H9 (cell line): ENCODE results near the gene LRRC73. TPM values are rescaled to one million over a fixed set of nuclear protein-coding genes. Genes with fewer than 3 reads are reported as not detected.

ENCODE experiments used
- DNase-seq: peaks from one replicate; pipeline ENCODE4 v3.0.0-alpha.2; 2017
- H2AFZ ChIP-seq: one replicate; pipeline ENCODE4 v1.6.1; 2013; ENCODE audit warnings: mild to moderate bottlenecking, low read length, control low read depth, moderate library complexity
- H2AK5ac ChIP-seq: 2 replicates; pipeline ENCODE4 v1.6.1; 2013; ENCODE audit warnings: low read length, control low read depth, mixed read lengths; ENCODE audit not compliant: insufficient read length
- H2BK120ac ChIP-seq: one replicate; pipeline ENCODE4 v1.6.1; 2013; ENCODE audit warnings: low read depth, mild to moderate bottlenecking, low read length, control low read depth, inconsistent platforms; ENCODE audit not compliant: poor library complexity, severe bottlenecking
- H2BK12ac ChIP-seq: 2 replicates; pipeline ENCODE4 v1.6.1; 2013; ENCODE audit warnings: low read length, control low read depth, mixed read lengths, low read depth; ENCODE audit not compliant: insufficient read length
- H2BK15ac ChIP-seq: 2 replicates; pipeline ENCODE4 v1.6.1; 2013; ENCODE audit warnings: low read depth, low read length, control low read depth
- H2BK20ac ChIP-seq: one replicate; pipeline ENCODE4 v1.6.1; 2013; ENCODE audit warnings: low read depth, mild to moderate bottlenecking, low read length, control low read depth, inconsistent platforms; ENCODE audit not compliant: poor library complexity, severe bottlenecking
- H2BK5ac ChIP-seq: 2 replicates; pipeline ENCODE4 v1.6.1; 2013; ENCODE audit warnings: low read length, control low read depth, mixed read lengths; ENCODE audit not compliant: insufficient read length
- H3K14ac ChIP-seq: 2 replicates; pipeline ENCODE4 v1.6.1; 2013; ENCODE audit warnings: low read length, control low read depth; ENCODE audit not compliant: insufficient read depth
- H3K18ac ChIP-seq: 2 replicates; pipeline ENCODE4 v1.6.1; 2013; ENCODE audit warnings: low read depth, mild to moderate bottlenecking, mixed read lengths, low read length, control low read depth; ENCODE audit not compliant: insufficient read length
- H3K23ac ChIP-seq: 2 replicates; pipeline ENCODE4 v1.6.1; 2013; ENCODE audit warnings: low read length, control low read depth, mixed read lengths, low read depth; ENCODE audit not compliant: insufficient read length
- H3K23me2 ChIP-seq: 2 replicates; pipeline ENCODE4 v1.6.1; 2013; ENCODE audit warnings: low read depth, mild to moderate bottlenecking, mixed read lengths, low read length, control low read depth; ENCODE audit not compliant: insufficient read length, poor library complexity, severe bottlenecking
- H3K27ac ChIP-seq: 2 replicates; pipeline ENCODE4 v1.5.1; 2013; ENCODE audit warnings: low read length, control low read depth, mixed read lengths, low read depth; ENCODE audit not compliant: insufficient read length
- H3K27me3 ChIP-seq: 2 replicates; pipeline ENCODE4 v1.6.1; 2013; ENCODE audit warnings: low read length, control low read depth, inconsistent platforms; ENCODE audit not compliant: insufficient read depth
- H3K4ac ChIP-seq: 2 replicates; pipeline ENCODE4 v1.6.1; 2013; ENCODE audit warnings: low read depth, mild to moderate bottlenecking, control low read depth, inconsistent platforms, low read length, moderate library complexity
- H3K4me1 ChIP-seq: 2 replicates; pipeline ENCODE4 v1.6.1; 2013; ENCODE audit warnings: low read length, control low read depth, inconsistent platforms; ENCODE audit not compliant: insufficient read depth
- H3K4me2 ChIP-seq: 2 replicates; pipeline ENCODE4 v1.6.1; 2013; ENCODE audit warnings: low read length, control low read depth, mixed read lengths; ENCODE audit not compliant: insufficient read length, insufficient read depth
- H3K56ac ChIP-seq: 2 replicates; pipeline ENCODE4 v1.6.1; 2013; ENCODE audit warnings: low read depth, mild to moderate bottlenecking, mixed read lengths, low read length, control low read depth; ENCODE audit not compliant: insufficient read length
- H3K79me1 ChIP-seq: 2 replicates; pipeline ENCODE4 v1.6.1; 2013; ENCODE audit warnings: low read depth, mild to moderate bottlenecking, moderate library complexity, low read length, control low read depth, inconsistent platforms; ENCODE audit not compliant: insufficient read depth, poor library complexity, severe bottlenecking
- H3K79me2 ChIP-seq: 2 replicates; pipeline ENCODE4 v1.6.1; 2013; ENCODE audit warnings: low read length, control low read depth, inconsistent platforms; ENCODE audit not compliant: insufficient read depth
- H3K9ac ChIP-seq: 2 replicates; pipeline ENCODE4 v1.6.1; 2013; ENCODE audit warnings: low read length, control low read depth, mixed read lengths; ENCODE audit not compliant: insufficient read length; ENCODE audit errors: extremely low read depth
- H3K9me3 ChIP-seq: one replicate; pipeline ENCODE4 v1.6.1; 2013; ENCODE audit warnings: low read depth, low read length, inconsistent platforms; ENCODE audit not compliant: control insufficient read depth
- H3T11ph ChIP-seq: one replicate; pipeline ENCODE4 v1.6.1; 2013; ENCODE audit warnings: mild to moderate bottlenecking, low read length, control low read depth, inconsistent platforms
- H4K20me1 ChIP-seq: one replicate; pipeline ENCODE4 v1.6.1; 2013; ENCODE audit not compliant: control insufficient read depth, insufficient read length, insufficient read depth
- H4K5ac ChIP-seq: 2 replicates; pipeline ENCODE4 v1.6.1; 2013; ENCODE audit warnings: low read depth, mild to moderate bottlenecking, mixed read lengths, low read length, control low read depth; ENCODE audit not compliant: insufficient read length
- H4K8ac ChIP-seq: replicated peaks from 2 replicates; pipeline ENCODE4 v1.6.1; 2013; ENCODE audit warnings: low read length, control low read depth, mixed read lengths, low read depth; ENCODE audit not compliant: insufficient read length
- H4K91ac ChIP-seq: 2 replicates; pipeline ENCODE4 v1.6.1; 2013; ENCODE audit warnings: low read depth, mild to moderate bottlenecking, moderate library complexity, mixed read lengths, low read length, control low read depth; ENCODE audit not compliant: insufficient read length
- H3K27ac Mint-ChIP-seq, 3 experiments: 2 replicates in 2 of 3; 3 replicates in 1 of 3; pipeline ENCODE4 v1.8.0; 2020 to 2021; ENCODE audit warnings: mixed read lengths in 3 of 3, mild to moderate bottlenecking in 1 of 3, moderate library complexity in 1 of 3
- H3K27me3 Mint-ChIP-seq: 2 replicates; pipeline ENCODE4 v1.8.0; 2021; ENCODE audit warnings: low read depth, mild to moderate bottlenecking, moderate library complexity, mixed read lengths
- H3K36me3 Mint-ChIP-seq, 3 experiments: 2 replicates in 2 of 3; 3 replicates in 1 of 3; pipeline ENCODE4 v1.8.0; 2020 to 2021; ENCODE audit warnings: low read depth in 3 of 3, mixed read lengths in 3 of 3; ENCODE audit not compliant: insufficient read depth in 1 of 3
- H3K4me1 Mint-ChIP-seq, 2 experiments: 2 replicates each; pipeline ENCODE4 v1.8.0; 2020; ENCODE audit warnings: mixed read lengths in 2 of 2
- H3K4me3 Mint-ChIP-seq, 2 experiments: 2 replicates in 1 of 2; 3 replicates in 1 of 2; pipeline ENCODE4 v1.8.0; 2020 to 2021; ENCODE audit warnings: mild to moderate bottlenecking in 2 of 2, mixed read lengths in 2 of 2, moderate library complexity in 1 of 2
- H3K9me3 Mint-ChIP-seq, 2 experiments: 2 replicates in 1 of 2; 3 replicates in 1 of 2; pipeline ENCODE4 v1.8.0; 2020; ENCODE audit warnings: mild to moderate bottlenecking in 2 of 2, mixed read lengths in 2 of 2, moderate library complexity in 1 of 2
- WGBS: extraction: QIAGEN DNeasy Blood & Tissue Kit; methylation state at CpG from one replicate; pipeline ENCODE4 v1.1.7; 2013; ENCODE audit warnings: missing lambda C conversion rate, low lambda C conversion rate, mixed read lengths; ENCODE audit not compliant: insufficient read length; ENCODE audit errors: extremely low coverage; 5-methylcytosine and 5-hydroxymethylcytosine counted together
- total RNA-seq: library from RNA; stranded (reverse); gene quantifications from 2 replicates; pipeline ENCODE4 v1.2.1, GENCODE V29; 2021
- TF ChIP-seq, protein P1 (sequence below): fragments of 200-600 bp; sonication (generic); conservative IDR thresholded peaks from 3 replicates; pipeline ENCODE4 v1.8.0; 2021; ENCODE audit warnings: antibody characterized with exemption, mild to moderate bottlenecking

Gene LRRC73
- total RNA-seq, 1 experiment from 2014 or later: 0.55 TPM

- Histone ChIP-seq H2AK5ac (no peak overlapping the region), H3K56ac (no peak overlapping the region), H4K20me1 (peaks cover 2% of the 10 kb centered on the region), H2AFZ (no peak overlapping the region), H3K79me2 (no peaks in the 10 kb centered on the region; the same call in 1 of the 2 replicates), H3K27me3 (no peaks in the 10 kb centered on the region), H3K4me1 (peaks cover 6% of the 10 kb centered on the region; the same call in 1 of the 2 replicates), H3K14ac (no peak overlapping the region), H3K23ac (no peak overlapping the region), H3K4me2 (no peak overlapping the region), H4K5ac (no peak overlapping the region), H2BK15ac (no peak overlapping the region), H2BK5ac (no peak overlapping the region), H3K23me2 (no peaks in the 10 kb centered on the region), H2BK20ac (no peak overlapping the region), H3K27ac (no peak overlapping the region), H3K4ac (no peak overlapping the region), H3T11ph (no peak overlapping the region), H4K8ac (no peak overlapping the region), H3K9ac (no peak overlapping the region), H3K9me3 (no peaks in the 10 kb centered on the region), H3K79me1 (peaks cover 5% of the 10 kb centered on the region), H4K91ac (no peak overlapping the region), H2BK12ac (no peak overlapping the region), H3K18ac (no peak overlapping the region), H2BK120ac (no peak overlapping the region)
- Mint-ChIP-seq H3K36me3 (peaks cover 2 to 18% (median 15%) of the 10 kb centered on the region in 3 experiments; a peak in 6 of 7 replicates), H3K4me1 (peaks cover 30% of the 10 kb centered on the region in 2 experiments), H3K27me3 (no peaks in the 10 kb centered on the region), H3K27ac (no peak overlapping the region), H3K4me3 (no peak overlapping the region; a peak in 1 of 5 replicates), H3K9me3 (no peaks in the 10 kb centered on the region)
- DNase-seq: no peak
- TF ChIP-seq, protein P1, sequence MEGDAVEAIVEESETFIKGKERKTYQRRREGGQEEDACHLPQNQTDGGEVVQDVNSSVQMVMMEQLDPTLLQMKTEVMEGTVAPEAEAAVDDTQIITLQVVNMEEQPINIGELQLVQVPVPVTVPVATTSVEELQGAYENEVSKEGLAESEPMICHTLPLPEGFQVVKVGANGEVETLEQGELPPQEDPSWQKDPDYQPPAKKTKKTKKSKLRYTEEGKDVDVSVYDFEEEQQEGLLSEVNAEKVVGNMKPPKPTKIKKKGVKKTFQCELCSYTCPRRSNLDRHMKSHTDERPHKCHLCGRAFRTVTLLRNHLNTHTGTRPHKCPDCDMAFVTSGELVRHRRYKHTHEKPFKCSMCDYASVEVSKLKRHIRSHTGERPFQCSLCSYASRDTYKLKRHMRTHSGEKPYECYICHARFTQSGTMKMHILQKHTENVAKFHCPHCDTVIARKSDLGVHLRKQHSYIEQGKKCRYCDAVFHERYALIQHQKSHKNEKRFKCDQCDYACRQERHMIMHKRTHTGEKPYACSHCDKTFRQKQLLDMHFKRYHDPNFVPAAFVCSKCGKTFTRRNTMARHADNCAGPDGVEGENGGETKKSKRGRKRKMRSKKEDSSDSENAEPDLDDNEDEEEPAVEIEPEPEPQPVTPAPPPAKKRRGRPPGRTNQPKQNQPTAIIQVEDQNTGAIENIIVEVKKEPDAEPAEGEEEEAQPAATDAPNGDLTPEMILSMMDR: no peak
- no CpG with 5 or more reads among the region's 6 CpGs for WGBS
These were observed 15.8 kb downstream of the LRRC73 start for GRCh38 chr6:43494321-43494720.
